SH-SY5Y (cell line): Measurements from ENCODE around the gene MAMDC4.

ENCODE experiments used
- GATA2 ChIP-seq: IDR thresholded peaks from 2 replicates; pipeline ENCODE4 v1.6.1; 2011; ENCODE audit warnings: mild to moderate bottlenecking, low read depth, low read length
- GATA3 ChIP-seq: IDR thresholded peaks from 2 replicates; pipeline ENCODE4 v1.6.1; 2011; ENCODE audit warnings: low read depth, mild to moderate bottlenecking, low read length, moderate library complexity

Gene MAMDC4

GRCh38 chr9:136860933-136861873 lies 9.1 kb downstream of the MAMDC4 start:
- TF ChIP-seq GATA3 (no peak), GATA2 (no peak)

DNA sequence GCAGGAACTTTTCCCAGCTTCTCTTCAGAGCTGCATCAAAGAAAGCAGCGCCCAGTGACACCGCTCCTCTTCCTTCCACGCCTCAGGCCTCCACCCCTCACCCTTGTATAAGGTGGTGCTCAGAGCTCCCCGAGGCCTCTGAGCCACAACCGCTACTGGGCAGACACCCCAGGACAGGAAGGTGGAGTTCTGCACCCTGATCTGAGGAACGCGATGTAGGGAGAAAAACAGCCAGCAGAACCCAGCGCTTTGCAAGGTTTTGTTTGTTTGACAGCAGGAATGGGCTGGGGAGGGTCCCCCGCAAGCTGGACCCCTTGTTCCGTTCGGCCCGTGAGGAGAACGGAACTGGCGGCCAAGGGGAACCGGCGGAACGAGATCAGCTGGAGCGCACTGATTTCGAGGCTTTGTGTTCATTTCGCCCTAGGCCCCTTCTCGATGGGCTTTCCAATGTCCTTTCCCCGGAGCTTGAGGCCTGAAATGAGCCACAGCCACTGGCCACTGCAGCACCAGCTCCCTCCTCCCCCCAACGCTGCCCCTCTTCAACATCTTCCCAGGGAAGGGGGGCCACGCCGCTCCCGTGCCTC lies 9.8 kb downstream of the MAMDC4 start:
- TF ChIP-seq GATA3, result no peak

DNA sequence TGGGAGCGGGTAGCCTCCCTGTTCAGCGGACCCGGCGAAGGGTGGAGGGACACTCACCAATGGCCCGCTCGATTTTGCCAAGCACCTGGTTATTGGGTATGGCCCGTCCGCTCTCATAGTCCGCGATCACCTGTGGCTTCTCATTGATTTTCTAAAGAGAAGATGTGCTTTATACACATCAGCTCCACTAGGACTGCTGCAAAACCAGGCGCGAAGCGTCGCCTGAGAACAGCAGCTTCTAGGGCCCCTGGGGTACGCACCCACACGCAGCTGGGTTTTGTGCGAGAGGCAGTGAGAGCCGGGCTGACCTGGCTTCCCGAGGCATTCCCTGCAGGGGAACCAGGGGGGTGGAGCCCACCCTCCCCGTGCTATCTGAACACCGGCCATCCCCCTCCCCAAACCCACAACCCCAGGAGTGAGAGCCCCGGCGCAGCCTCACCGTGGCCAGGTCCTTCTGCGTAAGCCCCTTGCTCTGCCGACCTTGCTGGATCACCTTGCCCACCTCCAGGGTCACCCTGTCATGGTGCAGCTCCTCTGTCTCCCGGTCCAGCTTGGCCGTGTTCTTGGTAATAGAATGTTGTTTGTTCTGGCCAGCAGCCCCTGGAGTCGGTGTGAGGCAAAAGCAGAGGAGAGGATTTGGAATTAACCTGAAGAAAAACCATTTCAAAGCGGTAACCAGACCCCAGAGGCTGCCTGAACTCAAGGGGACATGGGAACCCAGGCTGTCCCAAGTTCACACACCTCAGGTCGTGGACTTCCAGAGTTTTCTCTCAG lies 10.9 kb downstream of the MAMDC4 start:
- TF ChIP-seq GATA2, result no peak
- no peak for TF ChIP-seq GATA3

GRCh38 chr9:136863623-136864273 lies 11.6 kb downstream of the MAMDC4 start:
- TF ChIP-seq GATA3, result no peak
- TF ChIP-seq GATA2, result no peak

- TF ChIP-seq GATA2 (no peak), GATA3 (no peak)
Observed at GRCh38 chr9:136865041-136865767, 13.1 kb downstream of the MAMDC4 start.

DNA sequence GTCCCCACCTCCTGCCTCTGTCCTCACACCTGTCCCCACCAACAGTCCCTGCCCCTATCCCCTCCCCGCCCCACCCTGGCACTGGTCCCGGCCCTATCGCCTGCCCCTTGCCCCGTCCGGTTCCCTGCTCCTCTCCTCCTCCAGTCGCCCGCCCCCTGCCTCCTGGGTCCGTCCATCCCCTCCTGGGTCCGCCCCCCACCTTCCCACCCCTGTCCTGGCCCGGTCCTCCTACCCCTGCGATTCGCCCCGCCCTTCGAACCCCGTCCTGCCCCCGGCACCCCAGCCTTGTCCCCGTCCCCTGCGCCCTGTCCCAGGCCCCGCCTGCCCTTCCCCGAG lies 13.6 kb downstream of the MAMDC4 start:
- TF ChIP-seq GATA2 (no peak), GATA3 (no peak)

DNA sequence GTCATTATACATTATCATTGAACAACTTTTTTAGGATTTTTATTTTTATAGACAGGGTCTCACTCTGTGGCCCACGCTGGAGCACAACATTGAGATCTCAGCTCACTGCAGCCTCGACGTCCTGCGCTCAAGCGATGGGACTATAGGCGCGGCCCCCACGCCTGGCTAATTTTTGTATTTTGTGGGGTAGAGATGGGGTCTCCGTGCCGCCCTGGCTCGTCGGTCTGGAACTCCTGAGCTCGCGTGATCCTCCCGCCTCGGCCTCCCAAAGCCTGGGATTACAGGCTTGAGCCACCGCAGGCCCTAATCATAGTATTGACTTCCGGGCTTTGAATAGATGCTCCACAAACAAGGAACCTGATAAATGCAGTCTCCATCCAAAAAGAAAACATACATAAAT lies 15.3 kb downstream of the MAMDC4 start:
- no peak for TF ChIP-seq GATA2
- TF ChIP-seq GATA3, result no peak

DNA sequence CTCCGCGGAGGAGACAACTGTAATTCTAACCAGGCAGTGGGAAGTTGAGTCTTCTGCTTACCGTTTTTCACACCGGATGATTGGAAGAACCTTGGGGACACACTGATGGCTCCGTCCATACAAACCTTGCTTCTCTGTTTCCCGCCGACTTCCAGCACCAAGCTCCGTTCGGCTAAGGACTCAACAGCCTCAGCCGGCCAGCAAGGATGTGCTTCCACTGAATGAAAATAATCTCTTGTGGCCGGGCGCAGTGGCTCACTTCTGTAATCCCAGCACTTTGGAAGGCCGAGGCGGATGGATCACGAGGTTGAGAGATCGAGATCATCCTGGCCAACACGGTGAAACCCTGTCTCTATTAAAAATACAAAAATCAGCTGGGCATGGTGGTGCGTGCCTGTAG lies 15.8 kb downstream of the MAMDC4 start:
- no peak for TF ChIP-seq GATA2
- TF ChIP-seq GATA3, result no peak

DNA sequence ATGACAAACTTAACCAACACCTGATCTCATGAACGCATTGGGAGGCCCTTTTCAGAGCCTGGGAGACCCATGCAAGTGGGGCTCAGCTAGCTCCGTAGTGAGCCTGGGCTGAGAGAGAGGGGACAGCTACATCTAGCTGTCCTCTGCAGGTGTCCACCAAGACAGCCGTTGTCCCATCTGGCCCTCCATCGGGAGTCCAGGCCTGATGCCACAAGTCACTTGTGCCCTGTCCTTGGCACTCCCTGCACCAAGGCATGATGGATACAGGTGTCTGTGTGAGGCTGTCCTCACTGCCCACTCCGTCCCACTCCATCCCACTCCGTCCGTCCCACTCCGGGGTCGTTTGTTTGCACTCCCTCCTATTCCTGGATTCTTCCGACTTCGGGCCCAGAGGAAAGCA lies 16.5 kb downstream of the MAMDC4 start:
- TF ChIP-seq GATA3 (no peak), GATA2 (no peak)

GRCh38 chr9:136875155-136875554 lies 23.0 kb downstream of the MAMDC4 start:
- no peak for TF ChIP-seq GATA3
- no peak for TF ChIP-seq GATA2

GRCh38 chr9:136876476-136876875 lies 24.3 kb downstream of the MAMDC4 start:
- TF ChIP-seq GATA3, result no peak
- no peak for TF ChIP-seq GATA2

DNA sequence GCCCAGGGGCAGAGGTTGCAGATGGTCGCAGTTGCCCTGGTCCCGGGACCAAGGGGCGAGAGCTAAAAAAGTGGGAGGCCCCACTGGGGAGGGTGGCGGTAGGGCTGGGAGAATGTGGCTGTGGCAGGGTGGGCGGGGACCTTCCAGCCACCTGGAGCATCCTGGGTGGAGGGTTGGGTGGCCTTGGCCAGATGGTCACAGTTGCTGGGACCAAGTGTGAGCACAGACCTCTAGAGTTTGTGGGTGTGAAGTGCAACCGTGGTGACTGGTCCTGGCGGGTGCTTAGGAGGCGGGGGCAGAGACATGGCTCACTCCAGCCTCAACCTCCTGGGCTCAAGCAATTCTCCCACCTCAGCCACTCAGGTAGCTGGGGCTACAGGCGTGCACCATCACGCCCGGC lies 28.5 kb downstream of the MAMDC4 start:
- TF ChIP-seq GATA2 (no peak), GATA3 (no peak)

- TF ChIP-seq GATA2, result no peak
Observed at GRCh38 chr9:136881691-136882108, 29.6 kb downstream of the MAMDC4 start.
